Adrenal gland (tissue), 12 donors: Measurements from ENCODE around the gene WNT7A. TPM values are rescaled to one million over a fixed set of nuclear protein-coding genes. Genes with fewer than 3 reads are reported as not detected.

Experiments used
- DNase-seq, 7 donors: peaks; one replicate each; pipeline ENCODE4 v3.0.0-alpha.2; 2019 to 2020
- H3K27ac ChIP-seq, 5 donors: fragments of 200-600 bp; sonication (generic) in 4 of 5; 1 replicate in 3 of 5; 2 replicates in 2 of 5; pipeline versions ENCODE4 v1.5.1 to v1.8.0; 2016 to 2020; ENCODE audit warnings: mild to moderate bottlenecking in 1 of 5
- H3K27me3 ChIP-seq: fragments of 200-600 bp; 2 replicates; pipeline ENCODE4 v1.8.0; 2021
- H3K36me3 ChIP-seq, 2 donors: fragments of 200-600 bp; replicated peaks in 1 of 2; 1 replicate in 1 of 2; 2 replicates in 1 of 2; pipeline versions ENCODE4 v1.5.1 to v1.8.0; 2018 to 2022
- H3K4me1 ChIP-seq, 2 donors: fragments of 200-600 bp; replicated peaks in 1 of 2; 1 replicate in 1 of 2; 2 replicates in 1 of 2; pipeline versions ENCODE4 v1.5.1 to v1.8.0; 2018 to 2021
- H3K4me3 ChIP-seq, 4 donors: fragments of 200-600 bp; sonication (generic) in 3 of 4; one replicate each; pipeline ENCODE4 v1.5.1; 2016 to 2018
- H3K9me3 ChIP-seq, 3 donors: fragments of 200-600 bp; sonication (generic) in 1 of 3; replicated peaks in 1 of 3; 1 replicate in 2 of 3; 2 replicates in 1 of 3; pipeline versions ENCODE4 v1.5.1 to v1.8.0; 2016 to 2021
- POLR2A ChIP-seq, 2 donors: fragments of 450-650 bp; IDR thresholded peaks; one replicate each; pipeline ENCODE4 v1.6.1; 2017; ENCODE audit warnings: antibody characterized with exemption in 2 of 2, mild to moderate bottlenecking in 2 of 2, moderate library complexity in 1 of 2
- WGBS, 4 donors: extraction: QIAGEN DNeasy Blood & Tissue Kit in 2 of 4; methylation state at CpG; one replicate each; pipeline versions ENCODE4 v1.1.5 to v1.1.7; 2013 to 2017; 5-methylcytosine and 5-hydroxymethylcytosine counted together
- intact Hi-C, 2 donors: fragments of 100-400 bp; cut with DNase I; formaldehyde crosslinking; loops; one replicate each; pipeline versions ENCODE4 v1.14.1 to v1.15.0; 2022 to 2023
- polyA plus RNA-seq, 3 donors: library from polyadenylated mRNA; stranded (reverse); fragments of 200-250 nt in 2 of 3; fragments of 350-450 nt in 1 of 3; fragmentation: Illumina TruSeq in 1 of 3; extraction: RNeasy Lipid Tissue Mini Kit (QIAGEN cat#74804) in 1 of 3; gene quantifications; one replicate each; pipeline ENCODE4 v1.2.3, GENCODE V29; 2013 to 2014
- total RNA-seq, 9 donors: library from RNA; depleted of rRNA in 4 of 9; stranded (reverse); fragments of >200 nt in 4 of 9; fragments of 120-200 nt in 1 of 9; fragmentation: NEBNext Ultra II Directional in 1 of 9; extraction: Animal tissue kit (Norgen Biotek cat#: 25700) in 1 of 9; gene quantifications; one replicate each; pipeline versions ENCODE4 v1.1.0 to v1.2.4, GENCODE V29; 2013 to 2023
- TF ChIP-seq, protein P1 (sequence below), 6 experiments: fragments of 450-650 bp in 4 of 6; fragments of 200-600 bp in 2 of 6; sonication (generic) in 1 of 6; IDR thresholded peaks; 1 replicate in 5 of 6; 2 replicates in 1 of 6; pipeline versions ENCODE4 v1.5.1 to v1.8.0; 2016 to 2021; ENCODE audit warnings: antibody characterized with exemption in 6 of 6, mild to moderate bottlenecking in 2 of 6, moderate library complexity in 1 of 6
- donor health status: healthy with polysubstance abuse.
- donor health status: Bipolar disorder and iron deficiency.
- donor health status: DM: yes; HTN: yes; CAD: no.
- donor health status: DM: no; HTN: no; CAD: no.
- donor health status: DM: no; HTN: no; CAD: no.
- donor health status: DM: yes; HTN: yes; CAD: no.

WNT7A gene
- total and polyA plus RNA-seq, 12 donors: under 0.01 TPM; not detected in 11

- Histone ChIP-seq H3K27ac (no peak overlapping the region), H3K36me3 (no peaks in the 10 kb centered on the region), H3K4me3 (no peak overlapping the region), H3K27me3 (peaks cover 44% of the 10 kb centered on the region), H3K9me3 (no peaks in the 10 kb centered on the region), H3K4me1 (peaks cover 0 to 9% of the 10 kb centered on the region in 2 donors)
- DNase-seq: no peak
- WGBS, 4 donors: 79 to 82% (median 81%) methylated on average over 9 to 16 of the region's 16 CpGs
- intact Hi-C loops: no loop called here
- TF ChIP-seq, protein P1, sequence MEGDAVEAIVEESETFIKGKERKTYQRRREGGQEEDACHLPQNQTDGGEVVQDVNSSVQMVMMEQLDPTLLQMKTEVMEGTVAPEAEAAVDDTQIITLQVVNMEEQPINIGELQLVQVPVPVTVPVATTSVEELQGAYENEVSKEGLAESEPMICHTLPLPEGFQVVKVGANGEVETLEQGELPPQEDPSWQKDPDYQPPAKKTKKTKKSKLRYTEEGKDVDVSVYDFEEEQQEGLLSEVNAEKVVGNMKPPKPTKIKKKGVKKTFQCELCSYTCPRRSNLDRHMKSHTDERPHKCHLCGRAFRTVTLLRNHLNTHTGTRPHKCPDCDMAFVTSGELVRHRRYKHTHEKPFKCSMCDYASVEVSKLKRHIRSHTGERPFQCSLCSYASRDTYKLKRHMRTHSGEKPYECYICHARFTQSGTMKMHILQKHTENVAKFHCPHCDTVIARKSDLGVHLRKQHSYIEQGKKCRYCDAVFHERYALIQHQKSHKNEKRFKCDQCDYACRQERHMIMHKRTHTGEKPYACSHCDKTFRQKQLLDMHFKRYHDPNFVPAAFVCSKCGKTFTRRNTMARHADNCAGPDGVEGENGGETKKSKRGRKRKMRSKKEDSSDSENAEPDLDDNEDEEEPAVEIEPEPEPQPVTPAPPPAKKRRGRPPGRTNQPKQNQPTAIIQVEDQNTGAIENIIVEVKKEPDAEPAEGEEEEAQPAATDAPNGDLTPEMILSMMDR (IDR thresholded peaks at IDR 0.05): no peak
- no peak for TF ChIP-seq POLR2A (IDR thresholded peaks at IDR 0.05)
Measured at GRCh38 chr3:13874891-13875290, 5.0 kb downstream of the WNT7A start.

DNA sequence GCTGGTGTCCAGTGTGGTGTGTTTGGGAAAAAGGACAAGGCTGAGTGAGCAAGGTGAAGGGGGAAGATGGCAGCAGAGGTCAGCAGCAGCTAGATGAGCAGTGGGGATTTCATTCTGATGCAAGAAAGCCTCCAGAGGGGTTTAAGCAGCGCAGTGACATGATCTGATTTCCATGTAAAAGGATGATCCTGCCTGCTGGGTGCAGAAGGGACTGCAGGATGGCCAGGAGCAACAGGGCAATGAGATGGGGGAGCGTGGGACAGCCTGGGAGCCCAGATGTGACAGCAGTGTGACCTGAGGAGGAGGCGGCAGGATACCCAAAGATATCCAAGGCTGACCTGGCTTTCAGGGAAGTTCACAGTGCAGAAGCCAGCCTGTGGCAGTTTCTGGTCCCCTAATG is 6.1 kb downstream of the WNT7A start:
- Histone ChIP-seq H3K4me3 (no peak overlapping the region), H3K36me3 (no peaks in the 10 kb centered on the region), H3K27ac (no peak overlapping the region), H3K27me3 (peaks cover 33% of the 10 kb centered on the region), H3K9me3 (no peaks in the 10 kb centered on the region), H3K4me1 (peaks cover 0 to 6% of the 10 kb centered on the region in 2 donors)
- intact Hi-C loops: no loop called here
- DNase-seq: no peak
- TF ChIP-seq, protein P1 (IDR thresholded peaks at IDR 0.05): no peak
- no peak for TF ChIP-seq POLR2A (IDR thresholded peaks at IDR 0.05)
- WGBS, 4 donors: 13 to 65% (median 55%) methylated on average over 2 to 3 of the region's 3 CpGs

DNA sequence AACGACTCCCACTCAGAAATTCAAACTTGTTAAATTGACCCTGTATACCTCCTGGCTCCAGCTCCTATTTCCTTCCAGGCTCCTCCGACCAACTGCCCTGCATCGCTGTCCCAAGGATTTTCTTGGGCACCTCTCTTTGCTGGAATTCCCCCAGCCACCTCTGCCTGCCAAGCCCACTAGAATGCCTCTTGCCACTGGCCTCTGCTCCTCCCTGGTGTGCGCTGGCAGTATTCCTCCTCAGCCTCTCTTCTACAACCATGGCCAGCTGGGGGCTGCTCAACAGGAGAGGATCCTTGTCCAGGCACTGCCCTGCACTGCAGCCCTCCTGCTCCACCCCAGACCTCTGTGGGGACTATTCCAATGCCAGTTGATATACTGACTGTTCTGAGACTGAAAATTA is 7.4 kb downstream of the WNT7A start:
- intact Hi-C loops: no loop called here
- no peaks in the 10 kb centered on the region for H3K9me3 ChIP-seq
- no peaks in the 10 kb centered on the region for H3K36me3 ChIP-seq
- no peak overlapping the region for H3K4me3 ChIP-seq
- no peak overlapping the region for H3K27ac ChIP-seq
- H3K27me3 ChIP-seq: peaks cover 19% of the 10 kb centered on the region
- TF ChIP-seq, protein P1 (IDR thresholded peaks at IDR 0.05): no peak
- TF ChIP-seq POLR2A (IDR thresholded peaks at IDR 0.05): no peak
- 69 to 84% (median 78%) methylated on average over 4 of the region's 4 CpGs for WGBS, 4 donors
- H3K4me1 ChIP-seq: no peaks in the 10 kb centered on the region
- no peak for DNase-seq

- Histone ChIP-seq H3K4me3 (no peak overlapping the region), H3K27me3 (peaks cover 13% of the 10 kb centered on the region), H3K27ac (no peak overlapping the region), H3K4me1 (no peaks in the 10 kb centered on the region), H3K36me3 (no peaks in the 10 kb centered on the region), H3K9me3 (no peaks in the 10 kb centered on the region)
- intact Hi-C loops: no loop called here
- 75 to 90% (median 80%) methylated on average over 4 of the region's 4 CpGs for WGBS, 4 donors
- no peak for DNase-seq
- TF ChIP-seq POLR2A (IDR thresholded peaks at IDR 0.05): no peak
- TF ChIP-seq, protein P1 (IDR thresholded peaks at IDR 0.05): no peak
Measured at GRCh38 chr3:13871791-13872190, 8.1 kb downstream of the WNT7A start.
